HepG2 (cell line): ENCODE data around the gene FAM221B. TPM values are rescaled to one million over a fixed set of nuclear protein-coding genes. Genes with fewer than 3 reads are reported as not detected.

ENCODE experiments used
- CEBPZ ChIP-seq: IDR thresholded peaks from 2 replicates; pipeline ENCODE4 v1.6.1; 2012; ENCODE audit warnings: low read length, improper control_type of control experiment
- GATAD2A ChIP-seq: IDR thresholded peaks from 2 replicates; pipeline ENCODE4 v1.6.1; 2016
- GPN1 ChIP-seq: sonication (generic); formaldehyde crosslinking; IDR thresholded peaks from 2 replicates; pipeline ENCODE4 v1.5.1; 2020; ENCODE audit warnings: missing genetic modification reagents, borderline replicate concordance
- HMGXB3 ChIP-seq: sonication (generic); formaldehyde crosslinking; IDR thresholded peaks from 2 replicates; pipeline ENCODE4 v1.4.0; 2020; ENCODE audit warnings: missing genetic modification reagents, borderline replicate concordance
- MAX ChIP-seq: IDR thresholded peaks from 2 replicates; pipeline ENCODE4 v1.6.1; 2012; ENCODE audit warnings: inconsistent platforms
- NR2F1 ChIP-seq, 2 experiments: fragments of 450-650 bp in 1 of 2; formaldehyde crosslinking in 1 of 2; IDR thresholded peaks; 2 replicates each; pipeline versions ENCODE4 v1.5.0 to v1.6.1; 2016 to 2020; ENCODE audit warnings: mild to moderate bottlenecking in 1 of 2, missing compliant biosample characterization in 1 of 2, missing genetic modification reagents in 1 of 2, moderate library complexity in 1 of 2
- PHF8 ChIP-seq: sonication (generic); formaldehyde crosslinking; IDR thresholded peaks from 2 replicates; pipeline ENCODE4 v1.5.0; 2020; ENCODE audit warnings: missing genetic modification reagents
- SATB2 ChIP-seq: sonication (generic); formaldehyde crosslinking; IDR thresholded peaks from 2 replicates; pipeline ENCODE4 v1.5.0; 2020; ENCODE audit warnings: missing genetic modification reagents
- SIN3A ChIP-seq: IDR thresholded peaks from 2 replicates; pipeline ENCODE4 v1.6.1; 2011; ENCODE audit warnings: low read depth, mild to moderate bottlenecking, control low read depth, low read length, borderline replicate concordance
- SNAI1 ChIP-seq: sonication (generic); formaldehyde crosslinking; IDR thresholded peaks from 2 replicates; pipeline ENCODE4 v1.5.0; 2020; ENCODE audit warnings: mild to moderate bottlenecking, missing genetic modification reagents, borderline replicate concordance
- THAP9 ChIP-seq: sonication (generic); formaldehyde crosslinking; IDR thresholded peaks from 2 replicates; pipeline ENCODE4; 2020; ENCODE audit warnings: missing genetic modification reagents, mild to moderate bottlenecking, borderline replicate concordance
- TMF1 ChIP-seq: sonication (generic); formaldehyde crosslinking; IDR thresholded peaks from 2 replicates; pipeline ENCODE4 v1.8.1; 2022; ENCODE audit warnings: low read depth, missing genetic modification reagents
- ZBTB7A ChIP-seq: sonication (generic); formaldehyde crosslinking; IDR thresholded peaks from 2 replicates; pipeline ENCODE4 v1.8.0; 2022; ENCODE audit warnings: mild to moderate bottlenecking, missing genetic modification reagents
- ZMYM4 ChIP-seq: sonication (generic); formaldehyde crosslinking; IDR thresholded peaks from 2 replicates; pipeline ENCODE4 v1.8.1; 2023; ENCODE audit warnings: mild to moderate bottlenecking, missing genetic modification reagents
- ZNF207 ChIP-seq: fragments of 450-650 bp; IDR thresholded peaks from 2 replicates; pipeline ENCODE4 v1.6.1; 2016; ENCODE audit warnings: antibody characterized with exemption, borderline replicate concordance
- ZNF367 ChIP-seq: sonication (generic); formaldehyde crosslinking; IDR thresholded peaks from 2 replicates; pipeline ENCODE4 v1.4.0; 2020; ENCODE audit warnings: missing genetic modification reagents, borderline replicate concordance
- ZNF44 ChIP-seq: sonication (generic); formaldehyde crosslinking; IDR thresholded peaks from 2 replicates; pipeline ENCODE4 v1.5.1; 2020; ENCODE audit warnings: mild to moderate bottlenecking, missing genetic modification reagents
- ZNF550 ChIP-seq: sonication (generic); formaldehyde crosslinking; IDR thresholded peaks from 2 replicates; pipeline ENCODE4 v1.4.0; 2020; ENCODE audit warnings: mild to moderate bottlenecking, missing genetic modification reagents, borderline replicate concordance
- ZNF572 ChIP-seq: sonication (generic); formaldehyde crosslinking; IDR thresholded peaks from 2 replicates; pipeline ENCODE4 v1.5.1; 2020; ENCODE audit warnings: mild to moderate bottlenecking, missing genetic modification reagents
- ZNF607 ChIP-seq: sonication (generic); formaldehyde crosslinking; IDR thresholded peaks from 2 replicates; pipeline ENCODE4 v1.5.1; 2020; ENCODE audit warnings: missing genetic modification reagents, mild to moderate bottlenecking, borderline replicate concordance
- polyA plus RNA-seq, 8 experiments: library from polyadenylated mRNA; depleted of rRNA in 3 of 8; stranded (reverse) in 7 of 8; unstranded in 1 of 8; fragments of >200 nt; fragmentation: Illumina TruSeq in 4 of 8; extraction: Trizol in 4 of 8; gene quantifications; 2 replicates each; pipeline versions ENCODE4 v1.2.1 to v1.2.3, GENCODE V29; 2011 to 2016; ENCODE audit warnings: low read depth in 4 of 8, missing spikeins in 1 of 8, mixed read lengths in 1 of 8; ENCODE audit not compliant: insufficient read depth in 1 of 8
- total RNA-seq, 5 experiments: library from RNA; depleted of rRNA; stranded (reverse); fragments of >200 nt; fragmentation: Illumina TruSeq; extraction: Trizol; gene quantifications; 2 replicates each; pipeline ENCODE4 v1.2.3, GENCODE V29; 2016; ENCODE audit warnings: low read depth in 1 of 5

Gene FAM221B
- total and polyA plus RNA-seq, 2 of the 13 experiments (the other 11 are each of a cell fraction or from before 2014, with no cell fraction given) = not detected

GRCh38 chr9:35826071-35826701, 2.3 kb downstream of the FAM221B start (continued):
- TF ChIP-seq ZNF572 (CRISPR knock-in tag) (no peak), NR2F1 (CRISPR knock-in tag; IDR thresholded peaks at IDR 0.05) (no peak), HMGXB3 (CRISPR knock-in tag) (no peak), GATAD2A (CRISPR knock-in tag) (no peak), MAX (0 out of 2 replicates have a peak, but pooled peaks have one; percentile 21), SATB2 (no peak), ZMYM4 (CRISPR knock-in tag) (0 out of 2 replicates have a peak, but pooled peaks have one; percentile 16), CEBPZ (no peak), THAP9 (CRISPR knock-in tag) (no peak), SNAI1 (CRISPR knock-in tag) (no peak), ZBTB7A (CRISPR knock-in tag) (no peak), ZNF367 (no peak), ZNF207 (no peak), TMF1 (CRISPR knock-in tag) (0 out of 2 replicates have a peak, but pooled peaks have one; percentile 37), GPN1 (CRISPR knock-in tag) (no peak), SIN3A (no peak), ZNF550 (no peak), PHF8 (CRISPR knock-in tag) (no peak), ZNF44 (CRISPR knock-in tag) (no peak), ZNF607 (CRISPR knock-in tag) (no peak)
- TF ChIP-seq, all 625 proteins: peak for 35
